Measurements from ENCODE around the gene CARS2.

DNA sequence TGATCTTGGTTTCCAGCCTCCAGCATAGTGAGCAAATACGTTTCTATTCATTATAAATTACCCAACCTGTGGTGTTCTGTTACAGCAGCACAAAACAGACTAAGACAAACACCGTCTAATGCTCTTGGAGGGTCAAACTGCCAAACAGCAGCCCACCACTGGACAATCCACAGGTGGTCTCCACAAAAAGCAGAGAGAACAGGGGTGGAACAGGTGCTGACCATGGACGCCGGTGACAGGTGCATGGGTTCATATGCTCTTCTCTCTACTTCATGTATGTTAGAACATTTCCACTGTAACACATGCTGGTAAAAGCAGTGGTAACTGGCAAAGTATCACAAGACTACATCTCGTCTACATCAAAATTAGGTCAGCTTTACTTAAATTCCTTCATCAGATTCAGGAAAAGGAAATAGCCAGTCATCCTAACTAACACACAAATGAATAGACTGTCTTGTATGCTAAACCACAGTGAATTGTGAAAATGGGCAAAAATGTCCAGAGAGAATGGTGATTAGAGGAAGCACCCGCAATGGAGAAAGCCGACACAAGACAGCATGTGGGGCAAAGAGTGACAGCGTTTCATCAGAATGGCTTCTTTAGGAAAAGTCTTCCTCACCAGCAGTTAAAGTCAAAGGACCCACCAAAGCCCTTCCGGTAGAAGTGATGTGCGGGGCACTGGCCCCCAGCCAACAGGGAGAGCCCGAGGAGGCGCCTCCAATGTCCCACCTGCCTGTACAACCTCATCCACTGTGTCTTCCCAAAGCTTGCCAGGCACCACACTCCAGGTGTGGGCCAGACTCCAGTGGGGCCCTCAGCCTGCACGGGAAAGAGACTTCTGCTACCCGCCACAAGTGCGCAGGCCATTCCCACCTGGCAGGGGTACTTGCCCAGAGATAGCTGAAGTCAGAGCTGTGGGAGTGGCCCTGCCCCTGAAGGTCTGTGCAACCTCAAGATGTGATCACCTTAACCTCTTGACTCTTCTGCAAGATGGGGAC is 6.5 kb downstream of the CARS2 start:
- TF ChIP-seq, protein P1, sequence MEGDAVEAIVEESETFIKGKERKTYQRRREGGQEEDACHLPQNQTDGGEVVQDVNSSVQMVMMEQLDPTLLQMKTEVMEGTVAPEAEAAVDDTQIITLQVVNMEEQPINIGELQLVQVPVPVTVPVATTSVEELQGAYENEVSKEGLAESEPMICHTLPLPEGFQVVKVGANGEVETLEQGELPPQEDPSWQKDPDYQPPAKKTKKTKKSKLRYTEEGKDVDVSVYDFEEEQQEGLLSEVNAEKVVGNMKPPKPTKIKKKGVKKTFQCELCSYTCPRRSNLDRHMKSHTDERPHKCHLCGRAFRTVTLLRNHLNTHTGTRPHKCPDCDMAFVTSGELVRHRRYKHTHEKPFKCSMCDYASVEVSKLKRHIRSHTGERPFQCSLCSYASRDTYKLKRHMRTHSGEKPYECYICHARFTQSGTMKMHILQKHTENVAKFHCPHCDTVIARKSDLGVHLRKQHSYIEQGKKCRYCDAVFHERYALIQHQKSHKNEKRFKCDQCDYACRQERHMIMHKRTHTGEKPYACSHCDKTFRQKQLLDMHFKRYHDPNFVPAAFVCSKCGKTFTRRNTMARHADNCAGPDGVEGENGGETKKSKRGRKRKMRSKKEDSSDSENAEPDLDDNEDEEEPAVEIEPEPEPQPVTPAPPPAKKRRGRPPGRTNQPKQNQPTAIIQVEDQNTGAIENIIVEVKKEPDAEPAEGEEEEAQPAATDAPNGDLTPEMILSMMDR (conservative IDR thresholded peaks at IDR 0.05; ENCODE audit: low read length) = no peak
- no peak for TF ChIP-seq EZH2phosphoT487 (IDR thresholded peaks at IDR 0.05; ENCODE audit: borderline replicate concordance, low read depth, low read length)

Measured in OCI-LY7 (cell line).